Heart right ventricle (tissue), 16 donors: Measurements from ENCODE around the gene GALNT18. TPM values are rescaled to one million over a fixed set of nuclear protein-coding genes. Genes with fewer than 3 reads are reported as not detected.

ENCODE experiments used
- ATAC-seq, 8 donors: fragments of 200-7000 bp; cut with Tn5 transposase; one replicate each; pipeline ENCODE4 v1.9.1; 2020; ENCODE audit warnings: mild to moderate bottlenecking in 8 of 8, moderate library complexity in 8 of 8, moderate number of reproducible peaks in 1 of 8
- DNase-seq, 2 donors: peaks; one replicate each; pipeline ENCODE4 v3.0.0-alpha.2; 2020
- H3K27ac ChIP-seq, 10 donors: fragments of 200-600 bp; sonication (generic) in 2 of 10; one replicate each; pipeline versions ENCODE4 v1.5.0 to v1.8.0; 2020 to 2022; ENCODE audit warnings: mild to moderate bottlenecking in 3 of 10
- H3K27me3 ChIP-seq, 7 donors: fragments of 200-600 bp; one replicate each; pipeline ENCODE4 v1.8.0; 2021 to 2022; ENCODE audit warnings: mild to moderate bottlenecking in 2 of 7
- H3K36me3 ChIP-seq, 9 donors: fragments of 200-600 bp; sonication (generic) in 1 of 9; one replicate each; pipeline versions ENCODE4 v1.5.0 to v1.8.0; 2020 to 2022; ENCODE audit warnings: mild to moderate bottlenecking in 2 of 9
- H3K4me1 ChIP-seq, 9 donors: fragments of 200-600 bp; sonication (generic) in 1 of 9; one replicate each; pipeline versions ENCODE4 v1.5.0 to v1.8.0; 2020 to 2022; ENCODE audit warnings: mild to moderate bottlenecking in 4 of 9
- H3K4me3 ChIP-seq, 10 donors: fragments of 200-600 bp; sonication (generic) in 2 of 10; one replicate each; pipeline versions ENCODE4 v1.5.0 to v1.8.0; 2020 to 2022; ENCODE audit warnings: mild to moderate bottlenecking in 7 of 10, moderate library complexity in 2 of 10
- H3K9me3 ChIP-seq, 11 donors: fragments of 200-600 bp in 10 of 11; sonication (generic) in 2 of 11; one replicate each; pipeline versions ENCODE4 v1.5.0 to v1.8.0; 2013 to 2022; ENCODE audit warnings: mild to moderate bottlenecking in 2 of 11, control low read depth in 1 of 11, moderate library complexity in 1 of 11
- WGBS, 2 donors: extraction: QIAGEN DNeasy Blood & Tissue Kit; methylation state at CpG; one replicate each; pipeline ENCODE4 v1.1.7; 2013; ENCODE audit warnings: inconsistent platforms in 1 of 2; 5-methylcytosine and 5-hydroxymethylcytosine counted together
- intact Hi-C, 10 donors: fragments of 100-400 bp; cut with DNase I; formaldehyde crosslinking; loops; one replicate each; pipeline versions ENCODE4 v1.11.1 to v1.14.2; 2022
- polyA plus RNA-seq, 2 donors: library from polyadenylated mRNA; stranded (reverse); fragments of 200-250 nt; gene quantifications; one replicate each; pipeline ENCODE4 v1.2.3, GENCODE V29; 2013
- total RNA-seq, 10 donors: library from RNA; stranded (reverse); fragmentation: NEBNext Ultra II Directional in 3 of 10; extraction: Animal tissue kit (Norgen Biotek cat#: 25700) in 3 of 10; gene quantifications; one replicate each; pipeline versions ENCODE4 v1.2.1 to v1.2.4, GENCODE V29; 2021 to 2023
- TF ChIP-seq, protein P1 (sequence below), 9 donors: fragments of 200-600 bp; sonication (generic) in 2 of 9; IDR thresholded peaks; one replicate each; pipeline versions ENCODE4 v1.5.0 to v1.8.0; 2021 to 2022; ENCODE audit warnings: antibody characterized with exemption in 9 of 9, mild to moderate bottlenecking in 5 of 9, moderate library complexity in 1 of 9
- donor health status: Arrhythmogenic right ventricular cardiomyopathy.
- donor health status: ischemic (EF 13 %, LVEDD 7.1; RV severe dilation, severe dysfunction).
- donor health status: healthy with polysubstance abuse.
- donor health status: DM: no; HTN: yes; CAD: no.
- donor health status: DM: no; HTN: no; CAD: no.
- donor health status: ischemic (EF 25% LVEDD 6.9; RV normal size, moderate dysfunction).
- donor health status: ischemic (EF 25% LVEDD 5.7; RV mildly dilated, moderate dysfunction).
- donor health status: healthy.
- donor health status: DM: yes; HTN: yes; CAD: no.
- donor health status: Ischemic cardiomyopathy.
- donor health status: ischemic (EF 35%, LVEDD 5.7; RV mildly dilated, moderate dysfunction).
- donor health status: nonischemic (EF 11% LVEDD 7.7; RV severe dilation, severe dysfunction).
- donor health status: DM: yes; HTN: yes; CAD: no.
- donor health status: PGD.
- donor health status: ischemic (EF 29% LVEDD 5.4; RV normal size, mild dysfunction).
- donor health status: nonischemic (EF 23%, LVEDD 6.1; RV moderate dilation, normal function).

GALNT18 gene
- total and polyA plus RNA-seq, 12 donors = 7.0 to 29.0 (median 15.6) TPM

DNA sequence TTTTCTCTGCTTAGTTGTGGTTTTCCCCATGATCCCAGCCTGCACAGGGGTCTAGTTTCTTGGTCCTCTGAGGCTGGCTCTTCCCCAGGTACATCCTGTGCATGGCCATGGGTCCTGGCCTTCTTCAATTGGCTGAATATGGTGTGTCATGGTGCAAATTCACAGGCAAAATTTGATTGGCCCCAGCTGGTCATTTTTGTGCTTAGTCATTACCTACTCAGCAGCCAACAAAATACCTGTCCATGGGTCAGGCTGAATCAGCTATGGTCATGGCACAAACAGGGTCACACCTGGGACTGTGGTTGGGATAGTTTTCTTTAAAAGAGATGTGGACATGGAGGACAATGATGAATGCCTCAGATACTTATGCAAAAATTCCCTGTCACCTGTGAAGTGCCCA, 354.5 kb downstream of the GALNT18 start:
- Histone ChIP-seq H3K36me3 (peaks cover 0 to 35% (median 0%) of the 10 kb centered on the region in 9 donors), H3K9me3 (no peaks in the 10 kb centered on the region), H3K27me3 (no peaks in the 10 kb centered on the region), H3K4me1 (peaks cover 0 to 15% (median 8%) of the 10 kb centered on the region in 9 donors), H3K27ac (no peak overlapping the region), H3K4me3 (no peak overlapping the region)
- intact Hi-C loops = loop anchor here in 8 of 10 donors (2.0 to 10.0 kb wide), 5 partner anchors 113 to 517 kb away; no protein-coding TSS in a partner anchor
- ATAC-seq (no peak), DNase-seq (no peak)
- TF ChIP-seq, protein P1, sequence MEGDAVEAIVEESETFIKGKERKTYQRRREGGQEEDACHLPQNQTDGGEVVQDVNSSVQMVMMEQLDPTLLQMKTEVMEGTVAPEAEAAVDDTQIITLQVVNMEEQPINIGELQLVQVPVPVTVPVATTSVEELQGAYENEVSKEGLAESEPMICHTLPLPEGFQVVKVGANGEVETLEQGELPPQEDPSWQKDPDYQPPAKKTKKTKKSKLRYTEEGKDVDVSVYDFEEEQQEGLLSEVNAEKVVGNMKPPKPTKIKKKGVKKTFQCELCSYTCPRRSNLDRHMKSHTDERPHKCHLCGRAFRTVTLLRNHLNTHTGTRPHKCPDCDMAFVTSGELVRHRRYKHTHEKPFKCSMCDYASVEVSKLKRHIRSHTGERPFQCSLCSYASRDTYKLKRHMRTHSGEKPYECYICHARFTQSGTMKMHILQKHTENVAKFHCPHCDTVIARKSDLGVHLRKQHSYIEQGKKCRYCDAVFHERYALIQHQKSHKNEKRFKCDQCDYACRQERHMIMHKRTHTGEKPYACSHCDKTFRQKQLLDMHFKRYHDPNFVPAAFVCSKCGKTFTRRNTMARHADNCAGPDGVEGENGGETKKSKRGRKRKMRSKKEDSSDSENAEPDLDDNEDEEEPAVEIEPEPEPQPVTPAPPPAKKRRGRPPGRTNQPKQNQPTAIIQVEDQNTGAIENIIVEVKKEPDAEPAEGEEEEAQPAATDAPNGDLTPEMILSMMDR (IDR thresholded peaks at IDR 0.05) = no peak

DNA sequence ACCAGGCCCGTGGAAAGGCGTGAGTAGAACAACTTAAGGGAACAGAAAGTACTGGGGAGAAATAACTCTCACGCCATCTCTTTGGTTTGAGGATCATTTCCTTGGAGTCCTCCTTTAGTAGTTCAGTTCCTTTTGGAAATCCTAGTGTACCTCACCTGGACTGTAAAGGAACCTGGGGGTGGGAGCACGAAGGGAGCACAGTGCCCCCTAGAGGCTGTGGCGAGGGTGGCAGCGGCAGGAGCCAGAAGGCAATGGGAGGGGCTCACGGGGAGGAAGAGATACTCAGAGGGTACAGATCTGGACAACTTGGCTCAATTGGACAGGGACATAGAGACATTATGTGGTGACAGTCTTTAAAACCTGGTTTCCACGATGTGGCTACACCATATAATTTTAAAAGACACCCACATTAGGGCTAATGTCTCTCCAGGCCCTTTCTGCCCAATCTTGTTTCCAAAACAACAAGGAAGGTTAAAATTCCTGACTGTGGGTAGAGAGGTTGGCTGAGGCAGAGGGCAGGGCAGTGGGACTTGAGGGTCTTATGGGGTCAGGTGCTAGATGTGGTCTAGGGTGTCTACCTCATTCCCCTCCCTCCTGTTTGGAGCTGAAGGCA, 355.7 kb downstream of the GALNT18 start:
- 44 to 45% methylated on average over 8 of the region's 8 CpGs for WGBS, 2 donors
- ATAC-seq = peak in 6 of 8 donors; percentile 43 to 81 (median 60)

DNA sequence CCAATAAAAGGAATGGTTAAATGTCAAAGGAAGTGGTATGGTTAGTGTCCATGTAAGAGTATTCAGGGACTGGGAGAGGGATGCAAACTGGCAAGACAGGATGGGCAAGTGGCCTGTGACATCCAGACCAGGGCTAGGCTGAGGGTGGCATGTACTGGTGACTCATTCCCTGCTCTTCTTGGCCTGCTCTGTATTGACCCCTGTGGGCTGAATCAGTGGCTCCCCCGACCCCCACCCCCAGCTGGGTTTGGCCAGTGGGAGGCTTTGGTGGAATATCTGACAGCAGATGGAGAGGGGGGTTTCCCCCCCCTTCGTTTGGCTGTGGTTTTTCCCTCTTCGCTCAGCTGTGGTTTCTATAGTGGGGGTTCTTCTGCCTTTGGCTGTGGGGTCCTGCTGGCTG, 356.5 kb downstream of the GALNT18 start:
- intact Hi-C loops = loop anchor here in 6 of 10 donors (5.0 to 10.0 kb wide), 4 partner anchors 111 to 519 kb away; no protein-coding TSS in a partner anchor
- WGBS, 2 donors = 78 to 87% methylated on average over 3 of the region's 3 CpGs
- no peak overlapping the region for H3K4me3 ChIP-seq
- TF ChIP-seq, protein P1 (IDR thresholded peaks at IDR 0.05) = no peak
- H3K27me3 ChIP-seq = no peaks in the 10 kb centered on the region
- ATAC-seq (no peak), DNase-seq (no peak)
- H3K4me1 ChIP-seq = peaks cover 0 to 15% (median 8%) of the 10 kb centered on the region in 9 donors
- H3K36me3 ChIP-seq = peaks cover 0 to 25% (median 0%) of the 10 kb centered on the region in 9 donors
- no peak overlapping the region for H3K27ac ChIP-seq
- H3K9me3 ChIP-seq = no peaks in the 10 kb centered on the region

More for the DNA sequence above, 355.7 kb downstream of the GALNT18 start:
- Histone ChIP-seq H3K4me3 (no peak overlapping the region), H3K27ac (no peak overlapping the region), H3K9me3 (no peaks in the 10 kb centered on the region), H3K27me3 (no peaks in the 10 kb centered on the region), H3K4me1 (peaks cover 0 to 15% (median 8%) of the 10 kb centered on the region in 9 donors), H3K36me3 (peaks cover 0 to 33% (median 0%) of the 10 kb centered on the region in 9 donors)
- intact Hi-C loops = loop anchor here in 9 of 10 donors (1.0 to 10.0 kb wide), 6 partner anchors 111 to 519 kb away; no protein-coding TSS in a partner anchor
- DNase-seq = peak; percentile 27 to 62
- TF ChIP-seq, protein P1 (IDR thresholded peaks at IDR 0.05) = peak; percentile 63 to 87 (median 85)

DNA sequence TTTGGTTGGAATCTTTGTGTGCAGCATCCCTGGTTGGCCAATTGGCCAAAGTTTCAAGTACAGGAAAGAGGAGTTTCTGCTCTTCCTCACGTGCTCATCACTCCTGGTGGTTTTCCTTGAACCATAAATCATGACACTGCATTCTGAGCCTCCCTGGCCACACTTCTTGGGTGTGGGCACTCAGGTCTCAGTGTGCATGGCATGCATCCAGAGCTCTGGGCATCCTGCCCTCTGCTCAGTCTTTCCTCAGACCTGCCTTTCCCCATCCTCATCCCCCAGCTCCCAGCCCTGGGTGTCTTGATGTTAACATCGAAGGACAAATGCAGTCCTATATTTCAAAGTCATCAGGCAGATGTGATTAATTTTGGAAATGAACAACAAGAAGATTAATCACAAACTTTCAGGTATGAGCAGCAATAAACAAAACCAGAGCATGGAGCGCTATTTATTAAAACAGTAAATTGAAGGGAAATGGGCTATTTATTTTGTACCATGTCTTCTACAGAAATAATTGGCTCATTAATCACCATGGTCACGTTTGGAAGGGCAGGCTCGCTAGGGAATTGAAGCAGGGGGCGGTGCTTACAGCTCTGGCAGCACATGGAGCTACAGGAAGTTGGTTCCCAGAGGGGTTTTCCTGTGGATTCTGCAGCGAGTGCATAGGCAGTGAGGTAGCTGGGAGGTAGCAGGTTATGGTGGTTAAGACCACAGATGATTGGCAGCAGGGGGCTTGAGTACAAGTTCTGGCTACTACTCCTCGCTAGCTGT, 358.4 kb downstream of the GALNT18 start:
- TF ChIP-seq, protein P1 (IDR thresholded peaks at IDR 0.05) = no peak
- Histone ChIP-seq H3K27ac (no peak overlapping the region), H3K4me1 (peaks cover 0 to 15% (median 8%) of the 10 kb centered on the region in 9 donors), H3K36me3 (peaks cover 0 to 9% (median 0%) of the 10 kb centered on the region in 9 donors), H3K9me3 (no peaks in the 10 kb centered on the region), H3K4me3 (no peak overlapping the region), H3K27me3 (no peaks in the 10 kb centered on the region)
- DNase-seq = no peak
- intact Hi-C loops = loop anchor here in 4 of 10 donors (5.0 to 10.0 kb wide), 5 partner anchors 101 to 521 kb away; no protein-coding TSS in a partner anchor
- WGBS, 2 donors = 44 to 60% methylated on average over 8 of the region's 8 CpGs
- peak in 2 of 8 donors; percentile 45 to 50 for ATAC-seq
